Fibroblast of lung (primary cell): ENCODE measurements around the gene SAFB.

Experiments used
- CTCF ChIP-seq, 2 donors: IDR thresholded peaks in 1 of 2; conservative IDR thresholded peaks in 1 of 2; 1 replicate in 1 of 2; 2 replicates in 1 of 2; pipeline ENCODE4 v1.5.1; 2011 to 2012; ENCODE audit warnings: low read length in 2 of 2, control low read depth in 1 of 2, inconsistent platforms in 1 of 2, low read depth in 1 of 2, mild to moderate bottlenecking in 1 of 2
- EZH2 ChIP-seq: IDR thresholded peaks from 2 replicates; pipeline ENCODE4 v1.5.1; 2012; ENCODE audit warnings: low read length, control low read depth, mild to moderate bottlenecking; ENCODE audit errors: missing control alignments

GRCh38 chr19:5717215-5717935 is 94.5 kb downstream of the SAFB start:
- TF ChIP-seq CTCF (conservative IDR thresholded peaks at IDR 0.05 in 1 of 2, IDR thresholded peaks at IDR 0.05 in 1 of 2; ENCODE audit: low read depth in 1 of 2, low read length in 2 of 2): no peak
- TF ChIP-seq EZH2: no peak
